Rectal smooth muscle tissue (tissue), 1 donor: ENCODE results near the gene UCK1.
"Not testable (repeated sequence)": the region's sequence is repeated elsewhere in the genome, so short reads cannot be mapped to it uniquely, and the experiment has no call there.

ENCODE experiments used
- H3K27ac ChIP-seq: one replicate; pipeline ENCODE4 v1.7.0; 2013; ENCODE audit warnings: low read depth, low read length, inconsistent platforms
- H3K27me3 ChIP-seq: one replicate; pipeline ENCODE4 v1.7.0; 2013; ENCODE audit warnings: low read length; ENCODE audit not compliant: control insufficient read depth, insufficient read depth
- H3K36me3 ChIP-seq: one replicate; pipeline ENCODE4 v1.7.0; 2013; ENCODE audit warnings: low read length; ENCODE audit not compliant: control insufficient read depth, insufficient read depth
- H3K4me1 ChIP-seq: one replicate; pipeline ENCODE4 v1.7.0; 2013; ENCODE audit warnings: low read length; ENCODE audit not compliant: control insufficient read depth, insufficient read depth
- H3K4me3 ChIP-seq: one replicate; pipeline ENCODE4 v1.7.0; 2013; ENCODE audit warnings: low read length
- H3K9ac ChIP-seq: one replicate; pipeline ENCODE4 v1.7.0; 2013; ENCODE audit warnings: low read length

The UCK1 gene

GRCh38 chr9:131565369-131565768, 34.3 kb upstream of the UCK1 start:
- Histone ChIP-seq H3K4me1 (no peaks in the 10 kb centered on the region), H3K27me3 (no peaks in the 10 kb centered on the region), H3K27ac (no peak overlapping the region), H3K36me3 (peaks cover 2% of the 10 kb centered on the region), H3K9ac (no peak overlapping the region), H3K4me3 (no peak overlapping the region)

GRCh38 chr9:131562032-131562959, 31.2 kb upstream of the UCK1 start:
- Histone ChIP-seq H3K36me3 (no peaks in the 10 kb centered on the region), H3K27ac (no peak overlapping the region), H3K27me3 (no peaks in the 10 kb centered on the region), H3K9ac (no peak overlapping the region), H3K4me3 (no peak overlapping the region), H3K4me1 (no peaks in the 10 kb centered on the region)

GRCh38 chr9:131559421-131560000, 28.4 kb upstream of the UCK1 start:
- Histone ChIP-seq H3K36me3 (no peaks in the 10 kb centered on the region), H3K27ac (no peak overlapping the region), H3K27me3 (peaks cover 8% of the 10 kb centered on the region), H3K9ac (no peak overlapping the region), H3K4me3 (no peak overlapping the region), H3K4me1 (no peaks in the 10 kb centered on the region)

DNA sequence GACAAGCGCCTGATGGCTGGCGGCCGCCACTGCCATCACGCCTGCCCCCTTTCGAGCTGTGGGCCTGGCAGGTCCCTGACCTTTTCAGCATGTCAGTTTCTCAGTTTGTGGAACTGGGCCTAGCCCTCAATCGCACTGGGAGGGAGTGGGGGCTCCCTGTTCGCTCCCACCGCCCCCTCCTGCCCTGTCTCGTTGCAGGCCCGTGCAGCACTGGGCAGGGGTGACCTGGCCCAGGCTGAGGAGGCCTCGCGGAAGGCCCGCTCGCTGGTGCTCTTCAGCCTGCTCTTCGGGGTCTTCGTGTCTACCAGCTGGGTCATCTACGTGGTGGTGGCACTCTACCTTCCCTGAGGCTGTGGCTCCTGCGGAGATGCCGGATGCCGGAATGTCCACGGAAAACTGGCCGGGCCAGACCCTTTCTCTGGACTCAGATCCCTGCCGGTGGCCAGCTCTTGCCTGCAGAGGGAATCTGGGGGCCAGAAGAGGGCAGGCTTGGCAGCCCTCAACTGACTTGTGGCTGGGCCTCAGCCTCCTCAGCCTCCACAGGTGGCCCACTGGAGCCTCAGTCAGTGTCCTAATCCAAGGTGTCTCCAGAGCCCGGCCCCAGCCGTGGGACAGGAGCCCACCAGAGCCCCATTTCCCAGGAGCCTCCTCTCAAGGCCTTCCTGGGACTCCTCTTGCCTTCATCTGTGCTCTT, 26.9 kb upstream of the UCK1 start:
- no peak overlapping the region for H3K27ac ChIP-seq

DNA sequence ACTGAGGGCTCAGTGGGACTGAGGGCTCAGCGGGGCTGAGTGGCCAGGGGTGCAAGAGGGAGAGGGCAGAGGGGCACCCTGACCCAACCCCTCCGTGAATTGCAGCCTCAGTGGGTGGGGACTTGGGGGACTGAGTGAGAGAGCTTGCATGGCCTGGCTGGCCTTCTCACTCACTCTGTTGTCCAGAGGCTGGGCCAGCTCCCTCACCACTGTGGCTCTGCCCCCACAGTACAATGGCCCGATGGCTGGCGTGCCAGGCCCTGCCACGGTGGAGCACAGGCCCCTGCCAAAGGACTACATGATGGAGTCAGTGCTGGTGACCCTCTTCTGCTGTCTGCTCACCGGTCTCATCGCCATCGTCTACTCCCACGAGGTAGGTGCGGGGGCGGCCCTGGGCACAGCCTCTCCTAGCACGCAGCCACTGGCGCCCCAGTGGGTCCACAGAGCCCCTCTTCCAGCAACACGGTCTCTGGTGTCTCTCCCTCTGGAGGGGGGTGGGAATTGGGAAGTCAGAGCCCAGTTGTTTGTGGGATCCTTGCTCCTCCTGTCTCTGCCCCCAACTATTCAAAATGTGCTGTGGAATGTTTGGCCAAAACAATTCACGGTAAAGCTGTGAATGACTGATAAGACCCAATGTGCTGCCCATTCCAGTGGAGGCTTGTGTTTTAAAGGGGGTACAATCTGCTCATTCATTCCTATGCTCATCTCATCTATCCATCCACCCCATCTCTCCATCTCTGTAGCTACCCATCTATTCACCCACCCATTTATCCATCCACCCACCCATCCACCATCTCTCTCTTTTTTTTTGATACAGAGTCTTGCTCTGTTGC, 25.0 kb upstream of the UCK1 start:
- Histone ChIP-seq H3K9ac (no peak overlapping the region), H3K27ac (no peak overlapping the region), H3K4me1 (no peaks in the 10 kb centered on the region), H3K36me3 (no peaks in the 10 kb centered on the region), H3K27me3 (peaks cover 8% of the 10 kb centered on the region), H3K4me3 (no peak overlapping the region)

More for the DNA sequence above, 26.9 kb upstream of the UCK1 start:
- Histone ChIP-seq H3K9ac (no peak overlapping the region), H3K27me3 (peaks cover 8% of the 10 kb centered on the region), H3K4me1 (no peaks in the 10 kb centered on the region), H3K4me3 (no peak overlapping the region), H3K36me3 (no peaks in the 10 kb centered on the region)

DNA sequence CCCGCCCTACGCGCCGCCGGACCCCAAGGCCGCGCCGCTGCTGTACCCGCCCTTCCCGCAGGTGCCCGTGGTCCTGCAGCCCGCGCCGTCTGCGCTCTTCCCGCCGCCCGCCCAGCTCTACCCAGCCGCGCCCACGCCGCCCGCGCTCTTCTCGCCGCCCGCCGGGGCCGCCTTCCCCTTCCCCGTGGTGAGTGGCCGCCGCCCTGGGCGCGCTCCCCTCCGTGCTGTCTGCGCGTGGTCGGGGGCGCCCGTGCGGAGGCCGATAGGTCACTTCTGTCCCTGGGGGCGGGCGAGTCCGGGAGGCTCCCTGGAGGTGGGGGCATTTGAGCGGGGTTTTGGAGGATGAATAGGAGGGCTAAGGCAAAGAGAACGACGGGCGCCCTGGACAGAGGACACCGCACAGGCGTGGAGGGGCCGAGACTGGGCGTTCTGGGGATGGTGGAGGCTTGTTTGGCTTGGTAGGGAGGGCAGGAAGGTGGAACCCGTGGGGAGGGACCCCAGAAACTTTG, 23.8 kb upstream of the UCK1 start:
- no peak overlapping the region for H3K9ac ChIP-seq
- peaks cover 8% of the 10 kb centered on the region for H3K27me3 ChIP-seq
- no peak overlapping the region for H3K27ac ChIP-seq
- H3K4me3 ChIP-seq = no peak overlapping the region
- no peaks in the 10 kb centered on the region for H3K4me1 ChIP-seq
- no peaks in the 10 kb centered on the region for H3K36me3 ChIP-seq

DNA sequence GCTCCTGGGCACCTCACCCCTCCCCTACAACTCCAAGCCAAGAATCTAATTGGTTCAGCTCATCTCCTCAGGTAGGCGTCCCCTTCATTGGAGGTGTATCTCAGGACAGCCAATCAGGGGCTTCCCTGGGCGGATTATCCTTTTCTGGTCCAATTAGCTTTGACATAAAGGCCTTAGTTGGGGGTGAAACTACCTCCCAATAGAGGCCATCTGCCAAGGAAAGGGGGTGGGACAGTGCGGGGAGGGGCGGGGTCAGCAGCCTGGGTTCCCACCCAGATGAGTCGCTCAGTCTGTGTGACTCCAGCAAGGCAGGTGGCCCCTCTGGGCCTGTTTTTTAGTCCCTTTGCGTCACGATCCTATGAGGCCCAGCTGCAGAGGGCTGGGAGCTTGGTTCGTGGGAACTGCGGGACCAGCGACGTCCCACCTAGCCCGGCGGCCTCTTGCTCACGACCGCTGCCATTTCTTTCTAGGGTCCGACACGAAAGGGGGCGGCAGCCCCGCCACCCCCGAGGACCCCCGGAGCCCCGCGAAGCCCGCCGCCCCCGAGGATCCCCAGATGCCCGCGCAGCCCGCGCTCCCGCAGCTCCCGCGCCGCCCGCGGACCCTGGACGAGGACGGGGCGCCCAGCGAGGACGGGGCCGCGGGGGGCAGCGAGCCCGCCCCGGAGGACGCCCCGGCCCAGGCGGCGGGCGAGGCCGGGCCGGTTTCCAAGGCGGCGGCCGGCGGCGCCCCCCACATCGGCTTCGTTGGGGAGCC, 23.2 kb upstream of the UCK1 start:
- Histone ChIP-seq H3K27ac (no peak overlapping the region), H3K36me3 (no peaks in the 10 kb centered on the region), H3K4me1 (no peaks in the 10 kb centered on the region), H3K9ac (no peak overlapping the region), H3K4me3 (no peak overlapping the region), H3K27me3 (peaks cover 8% of the 10 kb centered on the region)

- H3K36me3 ChIP-seq = no peaks in the 10 kb centered on the region
- H3K4me1 ChIP-seq = no peaks in the 10 kb centered on the region
- H3K27me3 ChIP-seq = peaks cover 8% of the 10 kb centered on the region
- H3K9ac ChIP-seq = no peak overlapping the region
- no peak overlapping the region for H3K27ac ChIP-seq
- H3K4me3 ChIP-seq = no peak overlapping the region
Observed at GRCh38 chr9:131552030-131552429, 21.0 kb upstream of the UCK1 start.

GRCh38 chr9:131550465-131550864, 19.4 kb upstream of the UCK1 start:
- H3K36me3 ChIP-seq, H3K27me3 ChIP-seq, H3K9ac ChIP-seq, H3K4me3 ChIP-seq, H3K27ac ChIP-seq, H3K4me1 ChIP-seq: not testable (repeated sequence)

- H3K4me3 ChIP-seq, H3K9ac ChIP-seq, H3K27me3 ChIP-seq, H3K36me3 ChIP-seq, H3K27ac ChIP-seq, H3K4me1 ChIP-seq: not testable (repeated sequence)
Observed at GRCh38 chr9:131549186-131549585, 18.1 kb upstream of the UCK1 start.

DNA sequence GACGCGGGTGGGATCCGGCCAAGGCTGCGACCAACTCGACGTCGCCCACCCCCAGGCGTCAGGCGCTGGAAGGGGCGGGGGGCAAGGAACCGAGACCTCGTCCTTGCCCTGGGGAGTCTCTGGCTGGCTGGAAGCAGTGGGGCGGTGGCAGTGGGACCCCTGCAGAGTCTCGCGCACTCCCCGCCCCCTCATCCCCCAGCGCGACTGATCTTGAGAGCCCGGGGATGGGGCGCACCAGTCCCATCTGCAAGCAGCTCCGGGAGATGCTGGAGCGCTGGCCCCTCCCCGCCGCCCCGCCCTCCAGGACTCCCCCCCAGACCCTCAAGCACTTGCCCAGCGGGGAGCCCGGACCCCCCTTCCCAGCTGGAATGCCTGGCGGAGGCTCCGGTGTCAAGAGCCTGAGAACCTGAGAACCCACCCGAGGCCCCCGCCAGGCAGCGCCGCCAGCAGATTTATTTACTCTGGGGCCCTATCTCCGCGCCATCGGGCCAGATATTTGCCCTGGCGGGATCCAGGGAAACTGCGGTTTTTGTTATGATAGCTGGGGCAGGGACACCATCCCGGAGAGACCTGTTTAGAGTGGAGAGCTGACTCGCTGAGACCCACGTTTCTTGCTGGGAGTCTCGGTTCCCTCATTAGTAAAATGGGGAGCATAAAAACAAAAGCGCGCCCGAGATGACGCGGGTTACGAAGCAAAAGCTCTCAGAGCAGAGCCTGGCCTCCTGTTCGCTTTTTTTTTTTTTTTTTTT, 15.4 kb upstream of the UCK1 start:
- peaks cover 7% of the 10 kb centered on the region for H3K27me3 ChIP-seq
- no peak overlapping the region for H3K27ac ChIP-seq
- H3K36me3 ChIP-seq = no peaks in the 10 kb centered on the region
- peak overlapping the region; percentile 44 for H3K4me3 ChIP-seq
- no peak overlapping the region for H3K9ac ChIP-seq
- H3K4me1 ChIP-seq = no peaks in the 10 kb centered on the region
